ENCODE results near the gene FOXP1.

DNA sequence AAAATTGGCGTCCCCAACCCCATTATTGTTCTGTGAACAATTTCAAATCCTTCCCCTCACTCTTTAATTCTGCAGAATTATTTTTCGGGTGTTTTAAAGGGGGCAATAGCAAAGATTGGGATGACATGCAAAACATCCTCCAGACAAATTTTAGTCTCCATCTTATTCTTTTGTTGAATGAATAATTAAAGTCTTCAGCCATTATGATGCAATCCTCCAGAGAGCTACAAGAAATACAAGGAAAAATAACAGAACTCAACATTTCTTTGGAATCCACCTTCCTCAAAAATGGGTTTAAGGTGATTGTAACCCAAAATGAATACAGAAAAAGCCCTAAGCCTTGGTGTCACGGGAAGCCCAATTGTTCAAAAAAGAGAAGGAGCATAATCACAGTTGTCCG is 49.9 kb downstream of the FOXP1 start:
- TF ChIP-seq, protein P1, sequence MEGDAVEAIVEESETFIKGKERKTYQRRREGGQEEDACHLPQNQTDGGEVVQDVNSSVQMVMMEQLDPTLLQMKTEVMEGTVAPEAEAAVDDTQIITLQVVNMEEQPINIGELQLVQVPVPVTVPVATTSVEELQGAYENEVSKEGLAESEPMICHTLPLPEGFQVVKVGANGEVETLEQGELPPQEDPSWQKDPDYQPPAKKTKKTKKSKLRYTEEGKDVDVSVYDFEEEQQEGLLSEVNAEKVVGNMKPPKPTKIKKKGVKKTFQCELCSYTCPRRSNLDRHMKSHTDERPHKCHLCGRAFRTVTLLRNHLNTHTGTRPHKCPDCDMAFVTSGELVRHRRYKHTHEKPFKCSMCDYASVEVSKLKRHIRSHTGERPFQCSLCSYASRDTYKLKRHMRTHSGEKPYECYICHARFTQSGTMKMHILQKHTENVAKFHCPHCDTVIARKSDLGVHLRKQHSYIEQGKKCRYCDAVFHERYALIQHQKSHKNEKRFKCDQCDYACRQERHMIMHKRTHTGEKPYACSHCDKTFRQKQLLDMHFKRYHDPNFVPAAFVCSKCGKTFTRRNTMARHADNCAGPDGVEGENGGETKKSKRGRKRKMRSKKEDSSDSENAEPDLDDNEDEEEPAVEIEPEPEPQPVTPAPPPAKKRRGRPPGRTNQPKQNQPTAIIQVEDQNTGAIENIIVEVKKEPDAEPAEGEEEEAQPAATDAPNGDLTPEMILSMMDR (IDR thresholded peaks at IDR 0.05), result no peak
- TF ChIP-seq POLR2A (IDR thresholded peaks at IDR 0.05), result no peak

Data from uterus (tissue), 2 donors.